ENCODE measurements around the gene KPNB1.

DNA sequence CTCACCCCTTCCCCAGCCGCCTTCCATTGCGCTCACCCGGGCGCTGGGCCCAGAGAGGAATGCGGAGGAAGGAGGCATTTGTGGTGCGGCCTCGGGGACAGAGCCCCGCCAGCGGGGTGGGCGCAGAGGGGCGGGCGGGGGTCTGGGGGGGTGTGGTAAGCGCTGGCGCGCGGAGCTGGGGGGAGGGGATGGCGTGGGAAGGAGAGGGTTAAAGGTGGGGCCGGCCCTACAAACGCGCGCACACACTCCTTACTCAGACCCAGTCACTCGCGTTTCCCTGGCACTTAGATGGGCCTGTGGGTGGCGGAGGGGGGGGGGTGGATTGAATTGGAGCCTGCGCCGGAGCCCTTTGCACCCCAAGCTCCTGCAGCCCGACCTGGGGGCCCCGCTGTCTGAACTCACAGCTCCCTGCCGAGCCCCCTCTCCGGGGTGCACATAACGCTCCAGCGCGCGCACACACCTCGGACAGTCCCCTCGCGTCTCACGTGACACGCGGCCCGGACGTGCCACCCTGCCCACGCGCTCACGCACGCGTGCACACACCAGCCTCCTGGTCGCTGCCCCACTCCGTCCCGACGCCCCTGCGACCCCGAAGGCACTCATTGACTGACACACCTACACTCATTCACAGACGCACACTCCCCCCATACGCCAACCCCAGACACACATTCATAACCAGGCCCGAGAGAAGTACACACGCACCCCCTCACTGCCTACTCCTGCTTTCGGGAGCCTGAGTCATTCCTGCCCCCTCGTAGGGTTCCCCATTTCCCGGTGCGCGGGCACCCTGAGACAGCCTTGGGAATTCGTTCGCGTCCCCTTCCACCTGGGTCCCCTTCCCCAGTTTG is 45.1 kb downstream of the KPNB1 start:
- TF ChIP-seq CTCF (conservative IDR thresholded peaks at IDR 0.05; ENCODE audit: low read depth, low read length) (no peak), EZH2 (IDR thresholded peaks at IDR 0.05; ENCODE audit: low read length, unreplicated experiment) (no peak)

All from PC-3 (cell line).